ENCODE measurements around the gene NTHL1.

The NTHL1 gene

DNA sequence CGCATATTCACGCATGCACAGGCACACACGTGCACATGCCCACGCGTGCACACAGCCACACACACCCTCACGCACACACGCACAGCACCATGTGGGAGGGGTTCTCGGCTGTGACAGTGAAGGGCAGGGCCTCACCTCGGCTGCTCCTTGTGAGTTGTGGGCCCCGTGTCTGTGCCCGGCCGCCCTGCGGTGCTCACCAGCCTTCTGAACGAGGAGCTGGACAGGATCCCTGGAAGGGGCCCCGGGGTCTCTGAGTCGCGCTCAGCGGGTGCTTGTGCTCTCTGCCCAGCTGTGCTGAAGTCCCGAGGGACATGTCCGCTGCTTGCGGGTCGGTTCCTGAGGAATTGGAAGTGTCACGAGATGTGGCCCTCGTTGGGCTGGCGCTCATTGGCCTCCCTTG lies 16.2 kb upstream of the NTHL1 start:
- DNase-seq (ENCODE audit: low read depth): no peak

DNA sequence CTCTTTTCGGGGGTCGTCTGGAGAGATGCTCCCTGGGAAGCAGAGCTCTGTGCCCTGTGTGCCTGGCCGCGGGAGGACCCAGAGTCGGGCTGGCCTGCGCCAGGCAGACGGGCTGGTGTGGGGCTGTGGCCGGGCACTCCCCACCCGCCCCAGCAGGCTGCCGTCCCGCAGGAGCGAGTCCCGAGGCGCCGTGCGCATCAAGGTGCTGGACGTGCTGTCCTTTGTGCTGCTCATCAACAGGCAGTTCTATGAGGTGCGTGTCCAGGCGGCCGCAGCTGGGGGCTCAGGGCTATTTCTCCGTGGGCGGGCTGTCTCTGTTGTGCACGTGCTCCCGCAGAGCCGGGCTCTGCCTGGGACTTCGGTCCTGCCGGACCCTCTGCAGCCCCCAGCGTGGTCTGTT lies 15.2 kb upstream of the NTHL1 start:
- DNase-seq (ENCODE audit: low read depth): no peak

DNA sequence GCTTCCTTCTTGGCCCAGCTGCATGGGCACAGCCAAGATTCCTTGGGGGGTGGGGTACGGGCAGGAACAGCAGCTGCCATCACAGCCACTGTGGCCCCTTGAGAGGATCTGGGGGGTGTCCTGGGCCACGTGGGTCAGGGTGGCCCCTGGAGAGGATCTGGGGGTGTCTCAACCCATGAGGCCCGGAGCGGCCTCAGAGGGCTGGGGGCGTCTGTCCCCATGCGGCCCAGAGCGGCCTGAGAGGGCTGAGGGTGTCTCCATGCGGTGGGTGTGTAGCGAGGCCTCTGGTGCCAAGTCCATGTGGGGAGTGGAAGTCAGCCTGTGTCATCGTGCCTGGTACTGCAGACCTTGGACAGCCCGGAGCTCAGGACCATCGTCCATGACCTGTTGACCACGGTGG lies 13.9 kb upstream of the NTHL1 start:
- no peak for DNase-seq (ENCODE audit: low read depth)

DNA sequence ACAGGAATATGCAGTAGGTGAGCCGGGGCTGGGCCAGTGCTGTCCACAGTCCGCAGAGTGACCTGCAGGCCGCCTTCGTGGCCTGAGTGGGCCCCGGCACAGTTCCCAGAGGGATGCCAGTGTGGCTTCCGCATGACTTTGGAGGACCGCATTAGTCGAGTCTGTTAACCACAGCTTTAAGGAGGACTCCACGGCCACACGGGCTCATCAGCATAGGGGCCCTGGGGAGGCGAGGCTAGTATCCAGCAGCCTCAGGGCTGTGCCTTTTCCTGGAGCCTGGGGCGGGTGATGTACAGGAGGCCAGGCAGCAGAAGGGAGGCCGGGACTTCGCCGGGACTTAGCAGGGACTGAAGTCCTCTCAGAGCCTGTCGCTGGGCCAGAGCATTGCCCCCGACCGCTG lies 13.4 kb upstream of the NTHL1 start:
- no peak for DNase-seq (ENCODE audit: low read depth)

DNA sequence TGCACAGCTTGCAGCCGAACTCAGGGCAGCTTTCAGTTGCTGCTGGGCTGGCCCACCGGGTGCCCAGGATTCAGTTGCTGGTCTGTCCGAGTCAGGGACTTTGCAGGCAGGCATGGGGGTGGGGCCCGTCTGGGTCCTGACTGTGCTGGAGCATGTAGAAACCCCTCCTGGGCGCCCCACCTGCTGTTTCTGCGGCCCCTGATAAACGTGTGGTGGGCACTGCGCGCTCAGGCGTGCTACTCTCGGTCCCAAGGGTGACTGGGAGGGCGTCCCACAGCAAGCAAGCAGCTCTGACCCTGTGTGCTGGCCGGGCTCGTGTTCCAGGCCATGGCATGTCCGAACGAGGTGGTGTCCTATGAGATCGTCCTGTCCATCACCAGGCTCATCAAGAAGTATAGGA lies 12.7 kb upstream of the NTHL1 start:
- no peak for DNase-seq (ENCODE audit: low read depth)

DNA sequence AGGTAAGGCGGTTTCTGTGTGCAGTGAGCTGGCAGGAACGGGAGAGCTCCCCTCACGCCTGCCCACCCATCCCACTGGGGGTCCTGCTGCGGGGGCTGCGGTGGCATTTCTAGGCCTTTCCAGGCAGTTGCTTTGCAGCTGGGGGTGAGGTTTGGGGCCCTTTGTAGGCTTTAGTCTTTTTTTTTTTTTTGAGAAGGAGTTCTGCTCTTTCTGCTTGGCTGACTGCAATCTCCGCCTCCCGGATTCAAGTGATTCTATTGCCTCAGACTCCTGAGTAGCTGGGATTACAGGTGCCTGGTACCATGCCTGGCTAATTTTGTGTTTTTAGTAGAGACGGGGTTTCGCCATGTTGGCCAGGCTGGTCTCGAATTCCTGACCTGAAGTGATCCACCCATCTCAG lies 11.2 kb upstream of the NTHL1 start:
- no peak for DNase-seq (ENCODE audit: low read depth)

DNA sequence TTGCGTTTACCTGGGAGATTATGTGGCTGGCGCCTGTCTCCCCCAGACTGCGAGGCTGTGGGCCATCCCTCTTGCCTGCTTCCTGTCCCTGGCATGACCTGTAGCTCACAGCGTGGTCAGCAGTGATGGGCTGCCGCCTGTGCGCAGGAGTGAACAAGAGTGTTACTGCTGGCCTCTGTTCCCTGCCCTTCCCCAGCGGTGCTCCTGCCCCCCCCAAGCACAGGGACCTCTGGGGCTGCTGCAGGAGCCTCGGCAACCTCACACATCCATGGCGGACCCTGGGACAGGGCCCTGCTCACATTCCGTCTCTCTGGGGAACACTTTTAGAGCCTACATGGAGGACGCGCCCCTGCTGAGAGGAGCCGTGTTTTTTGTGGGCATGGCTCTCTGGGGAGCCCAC lies 10.8 kb upstream of the NTHL1 start:
- DNase-seq (ENCODE audit: low read depth): no peak

DNA sequence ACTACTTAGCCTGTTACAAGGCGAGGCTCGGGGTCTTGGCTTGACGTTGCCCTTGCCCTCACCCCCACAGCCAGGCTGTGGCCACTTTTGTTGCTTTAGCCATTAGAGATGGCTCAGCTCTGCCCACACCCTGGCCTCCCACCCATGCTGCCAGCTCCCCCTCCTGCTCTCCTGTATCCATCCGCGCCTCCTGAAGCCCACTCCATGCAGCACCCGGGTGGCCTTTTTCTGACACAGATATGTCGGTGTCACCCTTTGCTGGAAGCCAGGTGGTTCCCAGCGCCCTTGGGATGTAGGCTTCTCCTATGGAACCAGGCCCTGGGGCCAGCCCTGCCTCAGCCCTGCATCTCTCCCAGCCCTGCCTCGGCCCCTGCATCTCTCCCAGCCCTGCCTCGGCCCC lies 9.8 kb upstream of the NTHL1 start:
- DNase-seq (ENCODE audit: low read depth): no peak

DNA sequence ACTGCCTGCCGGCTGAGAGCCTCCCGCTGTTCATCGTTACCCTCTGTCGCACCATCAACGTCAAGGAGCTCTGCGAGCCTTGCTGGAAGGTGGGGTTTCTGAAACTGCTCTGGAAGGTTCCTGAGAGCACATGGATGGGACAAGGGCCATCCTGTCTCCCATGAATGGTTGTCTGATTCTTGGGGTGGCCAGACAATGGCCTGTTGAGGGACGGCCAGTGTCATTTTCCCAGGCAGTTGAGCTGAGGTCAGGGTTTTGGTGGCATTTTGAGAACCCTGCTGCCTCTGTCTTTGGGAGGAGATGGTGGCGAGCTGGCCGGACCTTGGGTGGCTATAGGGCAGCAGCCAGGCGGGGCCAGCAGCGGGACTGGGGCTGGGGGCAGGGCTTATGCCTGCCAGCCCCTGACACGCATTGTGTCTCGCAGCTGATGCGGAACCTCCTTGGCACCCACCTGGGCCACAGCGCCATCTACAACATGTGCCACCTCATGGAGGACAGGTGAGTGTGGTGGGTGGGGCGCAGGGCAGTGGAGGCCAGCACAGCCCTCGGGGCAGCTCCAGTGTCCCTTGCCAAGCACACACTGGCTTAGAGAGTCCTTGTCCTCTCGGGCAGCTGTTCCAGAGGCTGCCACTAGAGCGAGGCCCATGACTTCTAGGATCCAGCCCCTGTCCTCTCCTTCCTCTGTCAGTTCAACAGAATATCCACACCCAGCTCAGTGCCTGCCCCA lies 9.2 kb upstream of the NTHL1 start:
- no peak for DNase-seq (ENCODE audit: low read depth)

DNA sequence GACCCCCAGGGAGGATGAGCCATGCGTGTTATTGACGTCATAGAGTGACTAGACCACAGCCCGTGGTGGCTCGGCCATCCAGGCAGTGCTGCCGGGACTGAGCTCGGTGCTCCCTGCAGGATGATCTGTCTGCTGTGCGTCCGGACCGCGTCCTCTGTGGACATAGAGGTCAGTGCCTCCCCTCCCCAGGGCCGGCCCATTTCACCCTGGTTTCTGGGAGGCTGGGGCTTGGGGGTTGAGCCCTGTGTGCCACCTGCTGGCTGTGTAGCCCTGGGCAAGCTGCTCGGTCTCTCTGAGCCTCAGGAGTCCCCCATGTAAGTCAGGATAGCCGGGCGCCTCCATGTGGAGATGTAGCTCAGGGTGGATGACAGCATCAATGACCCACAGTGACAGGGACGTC lies 8.4 kb upstream of the NTHL1 start:
- no peak for DNase-seq (ENCODE audit: low read depth)

DNA sequence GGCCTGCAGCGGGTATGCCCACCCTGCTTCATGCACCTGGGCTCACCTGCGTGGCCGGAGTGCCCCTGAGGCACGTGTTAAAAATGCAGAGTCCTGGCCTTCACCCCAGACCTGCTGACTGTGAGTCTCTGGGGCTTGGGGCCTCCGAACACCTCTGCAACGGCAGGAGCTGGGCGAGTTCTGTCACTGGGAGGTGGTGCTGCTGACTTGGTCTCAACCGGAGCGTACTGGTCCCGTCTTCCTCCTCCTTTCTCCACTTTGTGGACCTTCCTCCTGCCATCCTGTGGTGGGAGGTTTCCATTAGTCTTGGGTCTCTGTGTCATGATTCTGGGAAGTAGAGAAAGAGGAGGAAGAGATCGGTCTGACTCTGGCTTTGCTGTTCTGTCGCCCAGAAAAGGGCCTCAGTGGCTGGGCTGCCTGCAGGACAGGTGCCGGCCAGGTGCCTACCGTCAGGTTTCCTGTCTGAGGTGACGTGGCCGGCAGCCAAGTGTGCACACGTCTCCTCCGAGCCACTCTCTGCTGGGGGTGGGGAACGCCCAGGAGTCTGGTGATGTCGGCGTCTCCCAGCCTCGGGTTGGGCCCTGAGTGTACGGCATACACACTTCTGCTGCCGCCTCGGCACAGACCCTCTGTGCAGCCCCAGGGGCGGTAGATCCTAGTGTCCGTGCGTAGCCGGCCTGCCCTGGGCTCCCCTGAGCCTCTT lies 7.1 kb upstream of the NTHL1 start:
- DNase-seq (ENCODE audit: low read depth): no peak

DNA sequence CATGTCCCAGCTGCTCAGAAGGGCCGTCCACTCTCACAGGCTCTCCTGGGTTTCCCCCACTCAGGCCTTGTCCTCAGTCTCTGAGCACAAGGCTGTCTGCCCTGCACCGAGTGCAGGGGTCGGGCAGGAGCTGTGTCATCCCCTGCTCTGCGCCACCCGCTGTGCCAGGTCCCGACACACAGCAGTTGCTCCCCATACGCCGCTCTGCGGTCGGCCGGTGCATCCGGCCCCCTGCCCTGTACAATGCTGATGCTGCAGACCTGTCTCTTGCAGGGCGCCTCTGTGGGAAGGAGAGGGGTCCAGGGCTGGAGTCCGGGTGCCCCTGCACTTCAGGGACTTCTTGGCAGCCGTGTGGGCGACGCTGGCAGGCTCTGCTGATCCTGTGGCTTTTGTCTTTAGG lies 6.3 kb upstream of the NTHL1 start:
- no peak for DNase-seq (ENCODE audit: low read depth)

DNA sequence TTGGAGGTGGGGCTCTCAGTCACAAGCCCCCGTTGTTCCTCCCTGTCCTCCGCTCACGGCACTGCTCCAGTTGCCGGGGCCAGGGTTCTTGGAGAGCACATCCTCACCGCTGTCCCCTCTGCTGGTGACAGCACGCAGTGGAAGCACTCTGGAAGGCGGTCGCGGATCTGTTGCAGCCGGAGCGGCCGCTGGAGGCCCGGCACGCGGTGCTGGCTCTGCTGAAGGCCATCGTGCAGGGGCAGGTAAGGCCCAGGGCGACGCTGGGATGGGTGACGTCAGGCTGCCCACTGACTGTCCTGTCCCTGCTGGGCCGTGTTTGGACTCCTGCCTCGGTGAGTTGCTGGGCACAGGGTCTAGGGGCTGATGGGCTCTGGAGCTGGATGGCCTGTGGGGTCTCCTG lies 5.6 kb upstream of the NTHL1 start:
- no peak for DNase-seq (ENCODE audit: low read depth)

DNA sequence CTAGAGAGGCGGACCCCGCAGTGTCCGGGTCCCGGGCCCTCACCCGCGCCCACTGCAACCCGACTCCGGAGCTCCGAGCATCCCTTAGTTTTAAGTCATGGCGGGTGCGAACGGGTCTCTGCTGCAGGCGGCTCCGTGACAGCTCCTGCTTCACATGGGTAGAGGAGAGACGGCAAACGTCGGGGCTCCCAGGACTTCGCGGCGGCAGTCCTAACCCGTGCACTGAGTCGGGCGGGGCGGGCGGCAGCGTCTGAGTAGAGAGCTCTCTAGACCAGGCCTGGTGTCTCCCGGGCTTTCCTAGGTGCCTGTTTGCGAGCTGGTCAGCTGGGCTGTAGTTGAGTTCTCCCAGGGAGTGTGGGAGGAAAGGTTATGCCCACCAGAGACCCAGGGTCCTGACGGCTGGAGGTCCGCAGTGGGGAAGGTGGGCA lies 496 bp upstream of the NTHL1 start:
- DNase-seq (ENCODE audit: low read depth): no peak

DNA sequence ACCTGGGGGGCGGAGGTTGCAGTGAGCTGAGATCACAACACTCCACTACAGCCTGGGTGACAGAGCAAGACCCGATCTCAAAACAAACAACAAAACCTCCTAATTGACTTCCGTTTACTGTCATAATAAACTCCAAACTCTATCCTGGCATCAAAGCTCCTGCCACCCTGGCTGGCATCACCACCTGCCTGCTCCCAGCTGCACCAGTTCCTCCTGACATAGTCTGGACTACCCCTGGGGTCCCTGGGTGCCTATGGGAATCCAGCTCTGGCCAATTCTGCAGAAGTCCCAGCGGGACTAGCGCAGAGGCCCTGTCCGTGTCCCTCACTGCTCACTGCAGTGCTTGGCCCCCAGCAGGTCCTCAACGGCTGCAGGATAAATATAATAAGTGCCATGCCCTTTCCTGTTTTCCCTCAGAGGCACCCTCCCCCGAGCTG lies 723 bp downstream of the NTHL1 start:
- DNase-seq (ENCODE audit: low read depth): no peak

DNA sequence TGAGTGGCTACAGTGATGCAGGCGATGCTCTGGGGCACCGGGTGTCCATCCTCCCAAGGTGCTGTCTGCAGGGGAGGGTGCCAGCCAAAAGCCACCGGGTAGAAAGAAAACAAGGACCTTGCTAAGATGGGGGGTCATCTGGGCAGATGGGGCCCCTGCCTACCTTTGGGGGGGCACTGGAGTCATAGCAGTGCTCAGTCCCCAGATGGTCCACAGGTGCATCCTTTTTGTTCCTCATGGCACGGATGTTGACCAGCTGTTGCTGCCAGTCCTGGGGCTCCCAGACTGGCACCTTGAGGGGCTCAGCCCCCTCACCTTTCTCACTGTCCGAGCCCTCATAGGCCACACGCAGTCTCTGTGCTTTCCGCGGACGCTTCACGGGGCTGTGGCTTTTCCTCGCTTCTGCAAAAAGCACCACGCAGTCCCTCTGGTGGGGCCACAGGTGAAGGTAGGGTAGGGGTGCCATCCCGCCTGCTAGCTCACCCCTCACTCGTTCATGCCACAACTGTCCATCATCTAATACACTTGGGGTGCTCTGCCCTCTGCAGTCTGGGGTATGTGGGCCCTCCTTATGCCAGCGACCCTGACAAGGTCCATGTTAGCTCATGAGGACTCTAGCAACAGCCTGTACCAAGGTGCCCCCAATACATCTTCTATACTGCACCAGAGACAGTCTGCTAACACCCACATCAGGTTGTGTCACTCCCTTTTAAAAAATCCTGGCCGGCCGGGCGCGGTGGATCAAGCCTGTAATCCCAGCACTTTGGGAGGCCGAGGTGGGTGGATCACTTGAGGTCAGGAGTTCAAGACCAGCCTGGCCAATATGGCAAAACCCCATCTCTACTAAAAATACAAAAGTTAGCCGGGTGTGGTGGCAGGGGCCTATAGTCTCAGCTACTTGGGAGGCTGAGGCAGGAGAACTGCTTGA lies 1.4 kb downstream of the NTHL1 start:
- DNase-seq (ENCODE audit: low read depth): no peak

DNA sequence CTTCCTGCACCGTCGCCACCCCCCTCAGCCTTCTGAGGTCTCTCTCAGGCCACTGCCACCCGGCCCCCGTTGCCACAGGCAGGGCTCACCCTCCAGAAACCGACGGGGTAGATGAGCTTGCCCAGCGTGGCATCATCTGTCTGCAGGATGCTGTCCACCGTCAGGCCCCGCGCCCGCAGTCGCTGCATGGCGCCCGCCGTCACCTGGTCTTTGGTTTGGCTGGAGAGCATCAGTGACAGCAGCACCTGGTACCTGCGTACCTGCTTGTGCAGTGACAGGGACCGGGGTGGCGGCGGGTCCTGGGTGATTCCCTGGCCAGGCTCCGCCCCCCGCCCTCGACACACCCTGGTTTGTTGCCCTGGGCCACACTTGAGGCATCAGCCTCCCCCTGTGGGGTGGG lies 3.1 kb downstream of the NTHL1 start:
- DNase-seq (ENCODE audit: low read depth): no peak

DNA sequence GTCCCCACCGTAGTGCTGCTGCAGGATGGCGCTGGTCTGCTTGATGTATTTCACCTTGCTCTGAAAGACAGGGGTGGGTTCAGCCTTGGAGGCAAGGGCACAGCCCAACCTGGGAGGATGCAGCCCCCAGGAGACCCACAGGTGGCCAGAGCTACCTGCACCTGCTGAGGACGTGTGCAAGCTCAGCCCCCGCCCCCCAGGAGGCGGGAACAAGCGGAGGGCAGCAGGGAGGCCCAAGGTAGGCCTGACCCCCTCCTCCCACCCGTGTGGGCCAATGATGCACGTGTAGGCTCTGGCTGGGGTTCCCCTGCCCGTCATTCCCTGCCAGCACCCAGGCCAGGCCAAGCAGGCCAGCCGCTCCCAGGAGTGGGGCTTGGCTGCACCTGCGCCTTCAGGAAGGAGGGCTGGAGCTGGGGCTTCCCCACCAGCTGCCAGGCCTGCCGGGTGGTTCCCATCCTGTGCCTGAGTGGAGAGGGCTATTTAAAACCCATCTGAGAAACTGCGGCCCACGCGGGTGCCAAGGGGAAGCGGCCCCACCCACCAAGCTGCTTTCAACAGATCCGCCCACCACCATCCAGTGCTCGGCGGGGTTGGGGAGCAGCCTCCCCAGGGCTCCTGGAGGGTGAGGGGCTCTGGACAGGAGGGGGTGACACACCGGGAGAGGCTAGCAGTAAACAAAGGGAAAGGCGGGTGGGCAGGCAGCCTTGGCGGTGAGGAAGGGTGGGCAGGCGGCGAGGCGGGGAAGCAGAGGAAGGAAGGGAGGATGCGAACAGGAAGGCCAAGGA lies 3.8 kb downstream of the NTHL1 start:
- no peak for DNase-seq (ENCODE audit: low read depth)

DNA sequence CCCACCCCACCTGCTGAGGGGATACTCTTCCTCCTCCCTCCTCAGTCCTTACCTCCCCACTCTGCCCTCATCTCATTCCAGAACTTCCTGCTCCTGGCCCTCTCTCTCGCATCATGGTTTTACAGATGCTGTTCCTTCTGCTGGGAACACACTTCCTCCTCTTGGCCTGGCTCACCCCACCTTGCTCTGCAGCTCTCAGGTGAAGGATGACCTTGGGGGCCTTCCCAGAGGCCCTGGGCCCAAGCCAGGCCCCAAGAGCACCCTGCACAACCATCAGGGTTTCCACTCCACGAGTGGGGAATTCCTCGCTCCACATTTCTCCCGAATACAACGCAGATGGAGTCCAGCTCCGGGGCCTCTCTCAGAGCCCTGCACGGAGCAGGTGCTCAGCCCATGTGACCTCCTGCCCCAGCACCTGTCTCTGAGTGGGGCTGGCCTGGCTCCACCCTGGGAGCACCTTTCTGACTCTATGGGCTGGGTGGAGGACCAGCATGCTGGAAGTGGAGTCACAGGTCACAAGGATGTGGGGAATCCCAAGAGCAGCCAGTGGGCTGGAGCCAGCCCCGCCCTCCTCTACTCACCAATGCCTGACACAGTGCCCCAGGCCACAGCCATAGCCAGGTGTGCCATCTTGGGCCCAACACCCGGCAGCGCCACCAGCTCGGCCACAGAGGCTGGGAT lies 4.5 kb downstream of the NTHL1 start:
- DNase-seq (ENCODE audit: low read depth): no peak

DNA sequence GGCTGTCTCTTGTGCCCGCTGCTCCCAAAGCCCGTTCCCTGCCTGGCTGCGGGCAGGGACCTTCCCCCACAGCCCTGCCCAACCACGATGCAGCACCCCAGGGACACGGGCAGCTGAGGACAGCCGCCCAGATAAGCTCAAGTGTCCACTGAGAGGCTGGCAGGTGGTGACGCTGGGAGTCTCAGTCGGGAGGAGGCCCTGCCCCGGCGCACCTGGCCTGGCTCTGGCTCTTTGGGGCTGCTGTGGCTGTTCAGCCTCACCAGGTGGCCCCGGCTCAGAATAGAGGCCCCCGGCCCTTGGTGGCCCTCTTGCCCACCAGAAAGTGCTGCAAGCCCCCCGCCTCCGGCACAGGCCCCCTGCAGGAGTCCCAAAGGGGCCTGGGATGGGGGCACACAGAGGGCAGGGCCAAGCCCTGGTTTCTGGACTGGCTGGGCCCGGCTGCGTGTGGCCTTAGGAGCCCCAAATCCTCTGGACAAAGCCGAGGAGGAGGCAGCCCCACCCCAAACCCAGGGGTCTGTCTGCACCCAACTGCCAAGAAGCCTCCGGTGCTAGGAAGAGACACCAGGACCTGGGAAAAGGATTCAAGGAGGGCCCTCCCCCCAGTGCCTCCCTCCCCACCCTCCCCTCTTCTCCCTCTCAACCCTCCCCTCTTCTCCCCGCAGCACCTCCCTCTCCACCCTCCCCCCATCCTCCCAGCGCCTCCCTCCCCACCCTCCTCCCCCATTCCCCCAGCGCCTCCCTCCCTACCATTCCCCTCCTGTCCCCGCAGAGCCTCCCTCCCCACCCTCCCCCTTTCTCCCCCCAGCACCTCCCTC lies 5.3 kb downstream of the NTHL1 start:
- DNase-seq (ENCODE audit: low read depth): no peak
